B cell (primary cell): ENCODE measurements around the gene PDK4. TPM values are rescaled to one million over a fixed set of nuclear protein-coding genes. Genes with fewer than 3 reads are reported as not detected.

ENCODE experiments used
- ATAC-seq: fragments of 200-7000 bp; cut with Tn5 transposase; one replicate; pipeline ENCODE4 v1.10.0; 2021; ENCODE audit warnings: low read depth, mild to moderate bottlenecking, moderate number of reproducible peaks, moderate library complexity
- CTCF ChIA-PET: fragments of 350-600 bp; sonication (Branson Sonifier 250); formaldehyde crosslinking; loops from one replicate; lab custom pipeline; 2021; ENCODE audit warnings: antibody characterized with exemption, inconsistent platforms; lab: Charles Lee
- POLR2A ChIA-PET: fragments of 350-600 bp; sonication (Branson Sonifier 250); formaldehyde crosslinking; loops from one replicate; lab custom pipeline; 2021; ENCODE audit warnings: antibody characterized with exemption; lab: Charles Lee
- DNase-seq: peaks from one replicate; pipeline ENCODE4 v3.0.0; 2013
- H2AFZ ChIP-seq: 2 replicates; pipeline ENCODE4 v1.6.1; 2012; ENCODE audit warnings: mild to moderate bottlenecking, low read depth, low read length; ENCODE audit not compliant: insufficient read depth, poor library complexity, severe bottlenecking
- H3K27ac ChIP-seq, 2 donors: 1 replicate in 1 of 2; 2 replicates in 1 of 2; pipeline ENCODE4 v1.5.1; 2012 to 2013; ENCODE audit warnings: low read length in 2 of 2, mild to moderate bottlenecking in 2 of 2, moderate library complexity in 1 of 2
- H3K27me3 ChIP-seq, 4 experiments: fragments of 200-600 bp in 1 of 4; sonication (generic) in 1 of 4; replicated peaks in 1 of 4; 1 replicate in 2 of 4; 2 replicates in 2 of 4; pipeline versions ENCODE4 v1.6.1 to v1.7.0; 2013 to 2016; ENCODE audit warnings: low read length in 3 of 4, mild to moderate bottlenecking in 2 of 4, mixed read lengths in 1 of 4, moderate library complexity in 1 of 4; ENCODE audit not compliant: insufficient read depth in 4 of 4, control insufficient read depth in 3 of 4; ENCODE audit errors: control extremely low read depth in 1 of 4
- H3K36me3 ChIP-seq, 2 experiments: replicated peaks in 1 of 2; 1 replicate in 1 of 2; 2 replicates in 1 of 2; pipeline versions ENCODE4 v1.6.1 to v1.7.1; 2013; ENCODE audit warnings: low read length in 1 of 2; ENCODE audit not compliant: insufficient read depth in 2 of 2, control insufficient read depth in 1 of 2; ENCODE audit errors: control extremely low read depth in 1 of 2, extremely low read depth in 1 of 2
- H3K4me1 ChIP-seq, 2 donors: fragments of 200-600 bp in 1 of 2; sonication (generic) in 1 of 2; 1 replicate in 1 of 2; 2 replicates in 1 of 2; pipeline versions ENCODE4 v1.5.1 to v1.6.1; 2013 to 2017; ENCODE audit warnings: low read length in 2 of 2; ENCODE audit not compliant: control insufficient read depth in 2 of 2, insufficient read depth in 2 of 2
- H3K4me2 ChIP-seq: replicated peaks from 2 replicates; pipeline ENCODE3; 2012; ENCODE audit warnings: mild to moderate bottlenecking, low read depth, low read length; ENCODE audit not compliant: poor library complexity, severe bottlenecking
- H3K4me3 ChIP-seq, 5 experiments: fragments of 200-600 bp in 1 of 5; sonication (generic) in 1 of 5; 1 replicate in 3 of 5; 2 replicates in 2 of 5; pipeline versions ENCODE4 v1.5.1 to v1.7.0; 2011 to 2016; ENCODE audit warnings: low read length in 4 of 5, mild to moderate bottlenecking in 4 of 5, low read depth in 2 of 5, control low read depth in 1 of 5, moderate library complexity in 1 of 5; ENCODE audit not compliant: insufficient read depth in 1 of 5; ENCODE audit errors: control extremely low read depth in 1 of 5, extremely low read depth in 1 of 5
- H3K79me2 ChIP-seq: fragments of 200-600 bp; sonication (generic); one replicate; pipeline ENCODE4 v1.6.0; 2016; ENCODE audit warnings: low read length; ENCODE audit not compliant: control insufficient read depth, insufficient read depth
- H3K9ac ChIP-seq: fragments of 200-600 bp; sonication (generic); 2 replicates; pipeline ENCODE4 v1.6.1; 2017; ENCODE audit warnings: mild to moderate bottlenecking, low read length, moderate library complexity
- H3K9me3 ChIP-seq, 3 donors: one replicate each; pipeline versions ENCODE4 v1.6.1 to v1.7.1; 2013; ENCODE audit warnings: low read length in 2 of 3; ENCODE audit not compliant: control insufficient read depth in 2 of 3, insufficient read depth in 1 of 3; ENCODE audit errors: control extremely low read depth in 1 of 3
- H4K20me1 ChIP-seq: 2 replicates; pipeline ENCODE4 v1.6.0; 2012; ENCODE audit warnings: mild to moderate bottlenecking, low read length; ENCODE audit not compliant: insufficient read depth, control insufficient read depth, poor library complexity, severe bottlenecking
- H3K27ac Mint-ChIP-seq: one replicate; pipeline ENCODE4 v1.8.0; 2021; ENCODE audit warnings: mixed read lengths
- H3K27me3 Mint-ChIP-seq: one replicate; pipeline ENCODE4 v1.8.0; 2021; ENCODE audit warnings: mixed read lengths
- H3K4me1 Mint-ChIP-seq: one replicate; pipeline ENCODE4 v1.8.0; 2021; ENCODE audit warnings: mixed read lengths
- H3K4me3 Mint-ChIP-seq: one replicate; pipeline ENCODE4 v1.8.0; 2021; ENCODE audit warnings: mixed read lengths
- H3K9me3 Mint-ChIP-seq: one replicate; pipeline ENCODE4 v1.8.0; 2022; ENCODE audit warnings: mixed read lengths; ENCODE audit not compliant: insufficient read depth
- EZH2 ChIP-seq: IDR thresholded peaks from 2 replicates; pipeline ENCODE4 v1.6.1; 2012; ENCODE audit warnings: borderline replicate concordance, low read depth, mild to moderate bottlenecking, moderate library complexity, low read length; ENCODE audit not compliant: insufficient read depth, poor library complexity, severe bottlenecking
- WGBS: methylation state at CpG from one replicate; pipeline ENCODE4 v1.1.5; 2013; ENCODE audit warnings: missing lambda C conversion rate; ENCODE audit not compliant: insufficient coverage; 5-methylcytosine and 5-hydroxymethylcytosine counted together
- intact Hi-C: fragments of 100-400 bp; cut with micrococcal nuclease; formaldehyde crosslinking; loops from one replicate; pipeline ENCODE4 v1.10.0; 2022
- polyA plus RNA-seq: library from polyadenylated mRNA; depleted of rRNA; stranded (reverse); fragments of >200 nt; gene quantifications from 2 replicates; pipeline ENCODE4 v1.2.3, GENCODE V29; 2012
- total RNA-seq, 2 donors: library from RNA; stranded (reverse); fragments of 120-200 nt in 1 of 2; gene quantifications; 1 replicate in 1 of 2; 2 replicates in 1 of 2; pipeline versions ENCODE4 v1.2.3 to v1.2.4, GENCODE V29; 2013 to 2022
- TF ChIP-seq, protein P1 (sequence below): fragments of 200-600 bp; IDR thresholded peaks from one replicate; pipeline ENCODE4 v1.8.0; 2022; ENCODE audit warnings: antibody characterized with exemption, mild to moderate bottlenecking

PDK4 gene
- total and polyA plus RNA-seq, 2 donors (not counting 1 experiment from before 2014, with no cell fraction given), result 0.54 to 6.8 TPM

DNA sequence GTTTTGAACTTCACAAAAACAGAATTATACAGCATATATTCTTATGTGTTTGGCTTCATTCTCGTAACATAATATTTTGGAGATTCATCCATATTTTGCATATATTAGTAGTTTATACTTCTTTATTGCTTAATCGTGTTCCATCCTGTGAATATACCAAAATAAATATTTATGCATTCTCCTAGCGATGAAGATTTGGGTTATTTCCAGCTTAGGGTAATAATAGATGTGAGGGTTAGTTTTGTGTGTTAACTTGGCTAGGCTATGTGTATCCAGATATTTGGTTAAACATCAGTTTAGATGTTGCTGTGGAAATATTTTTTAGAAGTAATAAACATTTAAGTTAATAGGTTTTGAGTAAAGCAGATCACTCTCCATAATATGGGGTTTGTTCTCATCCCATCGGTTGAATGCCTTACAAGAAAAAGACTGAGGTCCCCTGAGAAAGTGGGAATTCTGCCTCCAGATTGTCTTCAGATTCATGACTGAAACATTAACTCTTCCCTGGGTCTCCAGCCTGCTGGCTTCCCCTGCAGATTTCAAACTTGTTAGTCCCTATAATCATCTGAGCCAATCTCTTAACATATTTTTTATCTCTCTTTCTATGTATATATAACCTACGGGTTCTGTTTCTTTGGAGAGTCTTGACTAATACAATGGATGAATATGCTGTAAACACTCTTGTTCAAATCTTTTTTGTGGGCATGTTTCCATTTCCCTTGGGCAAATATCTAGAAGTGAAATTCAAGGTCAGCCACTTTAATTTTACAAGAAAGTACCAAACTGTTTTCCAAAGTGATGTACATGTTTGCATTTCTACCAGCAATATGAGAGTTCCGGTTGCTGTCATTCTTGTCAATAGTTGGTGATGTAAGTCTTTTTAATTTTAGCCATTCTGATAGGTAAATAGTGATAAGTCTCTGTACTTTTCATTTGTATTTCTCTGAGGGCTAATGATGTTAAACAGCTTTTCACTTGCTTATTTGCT, 48.7 kb downstream of the PDK4 start:
- no peaks in the 10 kb centered on the region for H4K20me1 ChIP-seq
- POLR2A ChIA-PET, result no interaction called here

More for the DNA sequence above, 48.7 kb downstream of the PDK4 start:
- H3K4me1 ChIP-seq, result peaks cover 3 to 8% of the 10 kb centered on the region in 2 donors
- no peaks in the 10 kb centered on the region for H3K79me2 ChIP-seq
- H3K4me1 Mint-ChIP-seq, result peaks cover 9% of the 10 kb centered on the region
- TF ChIP-seq, protein P1, sequence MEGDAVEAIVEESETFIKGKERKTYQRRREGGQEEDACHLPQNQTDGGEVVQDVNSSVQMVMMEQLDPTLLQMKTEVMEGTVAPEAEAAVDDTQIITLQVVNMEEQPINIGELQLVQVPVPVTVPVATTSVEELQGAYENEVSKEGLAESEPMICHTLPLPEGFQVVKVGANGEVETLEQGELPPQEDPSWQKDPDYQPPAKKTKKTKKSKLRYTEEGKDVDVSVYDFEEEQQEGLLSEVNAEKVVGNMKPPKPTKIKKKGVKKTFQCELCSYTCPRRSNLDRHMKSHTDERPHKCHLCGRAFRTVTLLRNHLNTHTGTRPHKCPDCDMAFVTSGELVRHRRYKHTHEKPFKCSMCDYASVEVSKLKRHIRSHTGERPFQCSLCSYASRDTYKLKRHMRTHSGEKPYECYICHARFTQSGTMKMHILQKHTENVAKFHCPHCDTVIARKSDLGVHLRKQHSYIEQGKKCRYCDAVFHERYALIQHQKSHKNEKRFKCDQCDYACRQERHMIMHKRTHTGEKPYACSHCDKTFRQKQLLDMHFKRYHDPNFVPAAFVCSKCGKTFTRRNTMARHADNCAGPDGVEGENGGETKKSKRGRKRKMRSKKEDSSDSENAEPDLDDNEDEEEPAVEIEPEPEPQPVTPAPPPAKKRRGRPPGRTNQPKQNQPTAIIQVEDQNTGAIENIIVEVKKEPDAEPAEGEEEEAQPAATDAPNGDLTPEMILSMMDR, result no peak
- no peak for TF ChIP-seq EZH2
- no peak for DNase-seq
- no peak overlapping the region for H3K4me2 ChIP-seq
- no peak overlapping the region for H3K27ac ChIP-seq
- ATAC-seq, result no peak
- intact Hi-C loops, result loop anchor here (5.0 kb wide), 2 partner anchors 45 to 60 kb away; no protein-coding TSS in a partner anchor
- no peaks in the 10 kb centered on the region for H3K9me3 Mint-ChIP-seq
- no peaks in the 10 kb centered on the region for H3K9me3 ChIP-seq
- no peak overlapping the region for H3K4me3 ChIP-seq
- H3K9ac ChIP-seq, result no peak overlapping the region
- H3K36me3 ChIP-seq, result no peaks in the 10 kb centered on the region
- no peaks in the 10 kb centered on the region for H3K27me3 ChIP-seq
- WGBS, result 100% methylated on average over 1 of the region's 6 CpGs
- H2AFZ ChIP-seq, result no peak overlapping the region
- H3K27ac Mint-ChIP-seq, result no peak overlapping the region
- no peak overlapping the region for H3K4me3 Mint-ChIP-seq
- peaks cover 11% of the 10 kb centered on the region for H3K27me3 Mint-ChIP-seq
- CTCF ChIA-PET, result interaction anchor here (1.4 to 11.3 kb wide), 4 partner anchors 21 to 140 kb away, joined by 4 to 270 read pairs (median 73); no protein-coding TSS in a partner anchor
